NCI-H748 treated with DMSO at 0.1 percent for 48 hours (cell line): Measurements from ENCODE around the gene RAD1.

ENCODE experiments used
- DNase-seq: peaks from one replicate; lab custom pipeline; 2025; lab: John Stamatoyannopoulos, UW

RAD1 gene

DNA sequence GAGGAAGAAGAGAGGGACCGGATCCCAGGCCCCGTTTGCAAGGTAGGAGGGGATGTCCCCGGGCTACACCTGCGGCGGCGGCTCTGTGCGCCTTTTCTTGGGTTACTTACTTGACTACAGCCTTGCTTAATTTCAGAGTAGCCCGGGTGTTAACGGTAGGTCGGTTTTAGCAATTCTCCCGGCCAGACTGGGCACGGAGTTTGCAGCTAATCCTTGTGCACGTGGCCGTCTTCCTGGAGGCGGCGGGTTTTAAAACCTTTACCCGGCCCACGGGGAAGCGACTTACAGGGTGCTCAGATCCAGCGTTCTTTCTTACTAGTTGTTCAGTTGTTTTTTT is 520 bp upstream of the RAD1 start:
- no peak for DNase-seq

DNA sequence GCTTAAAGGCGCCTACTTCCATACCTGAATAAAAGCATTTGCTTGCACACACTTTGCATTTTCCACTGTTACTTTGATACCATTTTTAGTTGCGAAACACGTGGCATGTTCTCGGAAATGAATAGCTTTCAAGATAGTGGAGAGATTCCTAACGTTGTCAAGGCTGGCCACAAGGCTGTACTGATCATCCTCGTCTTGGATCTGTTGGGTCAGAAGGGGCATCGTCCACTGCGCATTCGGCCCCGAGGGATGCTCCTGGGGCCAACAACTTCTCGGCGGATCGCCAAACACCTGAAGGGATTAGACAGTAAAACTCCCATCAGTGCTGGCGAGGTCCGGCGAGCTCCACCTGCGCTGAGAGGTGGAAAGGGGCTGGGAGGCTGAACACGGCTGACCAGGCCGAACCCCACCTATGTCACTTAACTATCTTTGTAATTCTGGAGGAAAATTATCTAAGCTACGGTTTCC is 599 bp downstream of the RAD1 start:
- no peak for DNase-seq

DNA sequence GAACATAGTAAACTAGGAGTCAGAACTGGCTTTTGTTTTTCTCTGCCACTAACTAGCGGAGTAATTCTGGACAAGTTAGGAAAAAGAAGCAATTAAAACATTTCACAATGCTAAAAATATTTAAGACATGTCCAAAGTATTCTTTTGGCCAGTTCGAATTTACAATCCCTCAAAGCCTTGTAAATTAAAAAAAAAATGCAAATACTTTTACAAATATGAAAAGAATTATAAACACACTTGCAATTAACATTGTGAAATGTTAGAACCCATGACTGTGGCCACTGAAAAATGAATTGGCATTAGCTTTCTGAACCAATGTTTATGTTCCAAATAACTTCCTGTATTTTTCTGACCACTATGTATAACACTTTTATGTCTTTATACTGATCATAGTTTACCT is 2.2 kb downstream of the RAD1 start:
- DNase-seq: no peak

DNA sequence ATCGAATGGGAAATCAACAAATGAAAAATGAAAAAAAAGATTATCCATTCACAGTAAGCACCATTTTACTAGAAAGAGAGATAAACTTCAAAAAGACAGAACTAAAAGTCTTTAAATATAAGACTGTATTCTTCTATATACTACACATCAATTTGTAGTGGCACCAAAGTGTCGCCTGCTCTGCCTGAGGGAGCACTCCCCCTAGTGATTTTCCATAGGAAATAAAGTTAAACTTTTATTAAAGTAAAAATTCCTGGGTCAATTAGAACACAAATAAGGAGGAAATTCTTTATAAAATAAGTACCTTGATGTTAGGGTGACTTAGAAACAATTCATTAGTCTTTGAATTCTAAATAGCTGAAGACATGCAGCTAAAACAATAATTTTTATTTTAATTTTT is 9.7 kb downstream of the RAD1 start:
- no peak for DNase-seq

DNA sequence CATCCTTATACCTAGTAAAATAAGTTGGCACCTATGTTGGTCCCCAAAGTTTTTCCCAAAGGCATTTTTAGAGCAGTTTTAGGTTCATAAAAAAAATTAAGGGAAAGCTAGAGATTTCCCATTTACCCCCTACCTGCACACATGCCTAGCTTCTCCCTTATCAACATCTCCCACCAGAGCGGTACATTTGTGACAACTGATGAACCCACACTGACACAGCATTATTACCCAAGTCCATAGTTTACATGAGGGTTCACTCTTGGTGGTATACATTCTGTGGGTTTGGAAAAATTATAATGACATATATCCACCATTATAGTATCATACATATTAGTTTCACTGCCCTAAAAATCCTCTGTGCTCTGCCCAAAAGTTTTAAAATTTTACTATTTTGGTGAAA is 12.0 kb downstream of the RAD1 start:
- no peak for DNase-seq

DNA sequence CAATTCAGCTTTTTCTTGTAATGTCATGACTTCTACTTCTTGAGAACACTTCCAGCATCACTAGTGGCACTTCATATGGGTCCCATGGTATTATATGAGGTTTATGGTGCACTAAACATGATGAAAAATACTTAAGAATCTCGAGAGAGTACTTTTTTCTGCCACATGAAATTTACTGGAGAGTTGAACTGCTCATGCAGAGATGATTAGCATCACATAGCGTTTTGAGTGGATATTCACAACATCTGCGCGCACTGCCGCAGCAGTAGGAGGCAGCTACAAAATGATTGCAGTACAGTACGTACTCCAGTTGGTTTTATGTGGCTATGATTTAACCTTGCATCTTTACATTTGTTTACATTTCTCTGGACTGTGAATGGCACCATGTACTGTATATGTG is 14.7 kb downstream of the RAD1 start:
- DNase-seq: no peak

DNA sequence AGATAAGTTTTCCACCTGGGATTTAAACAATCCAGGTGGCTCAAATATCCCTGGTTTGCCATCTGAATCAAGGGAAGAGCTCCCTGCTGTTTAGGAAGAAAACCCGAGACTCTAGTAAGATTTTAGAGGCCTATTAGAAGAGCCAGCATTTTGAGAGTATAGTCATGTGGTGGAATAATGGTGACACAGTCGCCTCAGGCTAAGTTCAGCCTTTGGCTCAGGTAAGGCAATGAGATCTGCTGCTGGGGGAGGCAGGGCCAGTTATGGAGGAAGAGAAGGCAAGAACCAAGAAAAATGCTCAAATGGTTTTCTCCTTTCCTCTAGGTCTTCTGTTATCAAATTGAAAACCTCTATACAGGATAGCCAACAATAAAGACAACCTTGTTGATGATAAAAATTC is 16.2 kb downstream of the RAD1 start:
- DNase-seq: no peak

DNA sequence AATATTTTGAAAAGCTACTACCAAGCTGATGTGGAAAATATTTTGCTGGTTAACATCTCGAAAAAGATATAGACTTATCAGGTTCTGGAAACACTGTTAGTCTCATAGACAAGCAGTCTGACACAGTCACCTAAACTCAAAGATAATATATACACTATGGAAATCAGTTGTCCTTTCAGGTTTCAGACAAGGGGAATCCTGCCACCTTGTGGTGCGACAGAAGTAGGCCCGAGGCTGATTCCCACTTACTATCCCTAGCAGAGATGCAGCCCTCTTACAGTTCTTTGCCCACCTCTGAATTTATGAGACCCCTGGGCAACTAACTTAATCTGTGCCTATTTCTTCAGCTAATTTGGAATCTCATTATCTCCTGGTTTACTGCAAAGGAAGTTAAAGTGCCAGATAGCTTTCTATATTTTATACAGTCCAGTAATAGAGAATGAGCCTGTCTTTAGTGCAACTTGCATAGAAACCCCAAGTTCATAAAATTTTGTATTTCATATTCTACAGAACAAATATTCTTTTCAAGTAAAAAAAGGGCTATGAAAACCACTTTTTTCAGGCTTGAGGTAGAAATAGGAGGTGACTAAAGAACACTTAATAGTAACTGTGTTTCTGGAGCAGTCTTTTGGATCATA is 16.9 kb downstream of the RAD1 start:
- peak; percentile 93 for DNase-seq

DNA sequence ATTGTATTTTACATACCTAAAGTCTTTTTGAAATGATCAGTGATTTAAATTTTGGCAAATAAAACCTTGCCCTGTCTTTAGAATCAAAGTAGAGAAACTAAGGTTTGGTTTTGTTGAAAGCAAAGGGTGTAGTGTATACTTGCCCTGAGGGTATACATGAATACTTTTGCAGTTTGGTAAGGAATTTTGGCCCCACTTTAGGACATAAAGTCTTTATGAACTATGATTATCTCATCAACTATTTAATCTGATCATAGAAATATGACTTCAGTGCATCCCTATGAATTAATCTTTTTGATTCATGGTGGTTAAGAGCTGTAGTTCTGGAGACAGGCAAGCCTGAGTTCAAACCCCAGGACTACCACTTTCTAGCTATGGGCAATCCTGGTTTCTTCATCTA is 17.7 kb downstream of the RAD1 start:
- DNase-seq: no peak

DNA sequence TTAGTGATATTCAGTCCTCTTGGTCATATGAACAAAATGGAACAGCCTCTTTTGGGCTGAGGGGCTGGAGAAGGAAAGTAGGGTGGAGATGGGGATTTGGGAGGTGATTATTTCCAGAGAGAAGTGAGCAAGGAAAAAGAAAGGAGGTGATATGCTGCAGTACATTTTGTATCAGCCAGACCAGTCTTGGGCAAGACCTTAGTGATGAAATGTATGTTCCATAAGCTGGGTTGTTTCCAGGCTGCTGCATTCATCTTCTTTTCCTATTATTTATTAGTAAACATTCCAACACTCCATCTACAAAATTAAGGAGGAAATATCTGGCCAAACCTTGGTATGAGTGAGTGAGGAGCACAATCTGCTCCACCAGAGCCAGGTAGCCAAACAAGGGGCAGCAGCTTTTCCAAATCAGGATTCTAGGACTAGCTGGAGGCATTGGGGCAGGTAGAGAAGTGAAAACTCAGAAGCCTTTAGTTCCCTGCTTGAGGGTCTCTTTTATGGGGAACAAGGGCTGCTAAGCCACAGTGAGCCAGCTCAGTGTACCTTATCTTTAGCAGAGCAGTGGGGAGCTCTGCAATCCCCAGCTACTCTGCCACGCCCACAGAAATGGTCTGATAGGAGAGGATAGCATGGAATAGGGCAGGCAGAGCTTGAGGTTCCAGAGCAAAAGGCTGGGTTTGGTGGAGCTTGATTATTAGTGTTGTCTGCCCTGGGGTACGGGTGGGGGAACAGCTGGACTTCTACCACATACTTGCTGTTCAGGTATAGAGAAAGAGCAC is 19.5 kb downstream of the RAD1 start:
- DNase-seq: no peak

DNA sequence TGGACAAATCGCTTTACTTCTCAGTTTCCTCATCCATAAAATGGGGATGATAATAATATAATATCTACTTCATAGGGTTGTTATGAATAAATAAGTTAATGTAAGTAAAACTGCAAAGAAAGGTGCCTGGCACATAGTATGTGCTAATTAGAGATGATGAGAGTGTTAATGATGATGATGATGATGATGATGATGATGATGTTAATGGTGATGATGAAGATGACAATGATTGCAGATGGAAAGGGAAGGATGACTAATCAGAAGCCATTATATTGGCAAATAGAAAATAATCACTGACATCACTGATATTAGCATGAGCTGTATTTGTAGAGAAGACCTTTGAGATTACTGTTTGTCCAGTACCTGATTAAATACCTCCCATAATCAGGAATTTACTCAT is 20.6 kb downstream of the RAD1 start:
- no peak for DNase-seq

DNA sequence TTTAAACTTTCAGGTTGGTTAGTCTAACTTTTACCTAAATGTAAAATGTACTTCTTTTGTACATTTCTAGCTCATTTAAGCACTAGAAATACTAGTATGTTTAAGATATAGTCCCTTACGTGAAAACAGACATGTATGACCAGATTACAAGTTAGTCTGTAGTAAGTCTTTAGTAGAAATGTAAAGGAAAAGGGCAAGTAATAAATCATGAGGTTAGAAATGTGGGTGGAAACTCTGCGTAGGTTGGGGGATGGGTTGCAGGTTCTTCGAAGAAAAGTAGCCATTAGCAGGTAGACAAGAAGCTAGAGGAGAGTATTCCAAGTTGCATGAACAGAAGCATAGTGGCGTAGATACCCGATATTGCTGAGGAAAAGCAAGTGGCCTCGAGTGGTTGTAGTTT is 22.9 kb downstream of the RAD1 start:
- DNase-seq: no peak

DNA sequence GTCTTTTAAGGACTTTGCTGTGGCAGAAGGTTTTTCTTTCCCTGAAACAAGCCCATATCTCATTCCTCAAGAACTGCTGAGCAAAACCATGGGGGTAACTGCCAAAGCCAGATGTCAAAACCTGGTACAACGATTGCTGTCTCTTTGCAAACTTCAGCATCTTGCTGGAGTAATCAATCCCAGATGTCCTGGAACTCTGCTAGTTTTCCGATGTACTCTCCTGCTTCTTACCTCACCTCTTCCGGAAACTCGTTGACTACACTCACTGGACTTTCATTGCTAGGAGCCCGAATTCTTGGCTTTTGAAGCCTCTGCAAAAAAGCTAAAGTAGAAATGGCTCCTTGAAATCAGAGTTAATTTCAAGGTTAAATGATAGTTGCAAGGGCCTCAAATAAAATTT is 23.3 kb downstream of the RAD1 start:
- no peak for DNase-seq

DNA sequence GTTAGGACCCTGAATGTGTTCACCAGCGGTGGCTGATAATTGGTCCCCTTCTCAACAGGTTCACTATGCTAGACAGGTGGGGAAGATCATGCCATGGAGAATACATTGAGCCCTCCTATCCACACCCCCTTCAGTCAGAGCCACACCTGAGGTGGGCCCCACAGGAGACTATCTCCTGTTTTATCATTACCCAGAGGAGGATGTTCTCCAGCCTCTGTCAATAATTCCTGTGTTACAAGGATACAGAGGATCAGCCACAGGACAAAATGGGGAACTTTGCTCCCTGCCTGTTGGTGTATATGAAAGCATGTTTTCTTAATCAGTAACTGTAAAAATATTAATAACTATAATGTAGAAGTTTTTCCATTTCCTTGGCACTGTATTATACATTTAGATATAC is 25.9 kb downstream of the RAD1 start:
- no peak for DNase-seq

DNA sequence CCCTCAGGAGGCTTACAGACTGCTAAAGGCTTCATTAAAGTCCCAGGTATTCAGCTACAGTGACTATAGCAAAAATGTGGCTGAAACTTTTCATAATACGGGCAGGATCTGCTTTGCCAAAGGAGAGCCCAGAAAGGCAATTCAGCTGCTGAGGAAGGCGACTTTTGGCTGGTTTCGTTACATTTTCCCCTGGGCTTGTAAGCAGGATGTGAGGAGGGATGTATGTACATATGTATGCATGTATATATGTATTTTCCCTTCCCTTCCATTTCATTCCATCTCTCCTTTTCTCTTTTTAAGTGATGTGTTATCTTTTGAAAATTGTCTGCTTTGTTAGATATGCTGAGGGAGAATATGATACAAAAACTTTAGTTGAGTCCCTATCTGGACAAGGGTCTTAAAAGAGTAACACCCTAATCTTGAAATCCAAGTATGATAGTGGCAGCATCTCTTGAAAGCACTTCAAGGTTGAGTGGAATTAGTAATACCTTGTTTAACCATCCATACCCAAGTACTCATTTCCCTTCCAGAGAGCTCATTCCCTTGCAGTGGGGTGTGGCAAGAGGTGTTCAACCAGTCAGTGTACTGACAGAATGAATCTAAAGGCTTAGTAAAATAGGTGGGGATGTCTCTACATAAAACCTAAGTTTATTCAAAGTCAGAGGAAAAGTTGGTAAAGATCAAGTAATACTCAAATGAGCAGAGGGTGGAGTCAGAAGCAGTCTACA is 28.7 kb downstream of the RAD1 start:
- no peak for DNase-seq

DNA sequence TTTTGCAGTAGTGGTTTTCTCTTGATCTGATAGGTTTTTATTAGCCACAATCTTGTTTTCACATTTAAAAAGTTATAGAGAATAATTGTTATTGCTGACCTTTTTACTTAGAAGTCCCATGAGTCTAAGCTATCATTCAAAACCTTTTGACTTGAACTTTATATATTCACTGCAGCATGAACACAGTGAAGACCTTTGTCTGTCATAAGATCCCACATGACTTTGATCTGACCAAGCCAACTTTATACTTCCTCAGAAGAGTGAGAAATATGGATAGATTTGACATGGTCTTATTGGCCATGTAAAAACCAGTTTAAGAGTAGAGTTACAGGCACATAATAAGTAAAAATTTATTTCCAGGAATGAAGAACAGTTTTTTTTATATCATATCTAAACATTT is 34.1 kb downstream of the RAD1 start:
- DNase-seq: no peak

DNA sequence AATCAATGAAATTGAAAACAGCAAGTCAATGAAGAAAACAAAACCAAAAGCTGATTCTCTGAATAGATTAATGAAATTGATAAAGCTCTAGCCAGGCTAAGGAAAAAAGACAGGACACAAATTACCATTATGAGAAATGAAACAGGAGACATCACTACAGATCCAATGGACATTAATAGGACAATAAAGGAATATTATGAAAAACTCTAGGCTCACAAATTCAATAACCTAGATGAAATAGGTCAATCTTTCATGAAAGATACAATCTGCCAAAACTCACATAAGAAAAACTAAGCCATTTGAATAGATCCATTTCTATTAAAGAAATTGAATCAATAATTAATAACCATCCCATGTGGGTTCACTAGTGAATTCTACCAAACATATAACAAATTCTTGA is 39.0 kb downstream of the RAD1 start:
- DNase-seq: no peak

DNA sequence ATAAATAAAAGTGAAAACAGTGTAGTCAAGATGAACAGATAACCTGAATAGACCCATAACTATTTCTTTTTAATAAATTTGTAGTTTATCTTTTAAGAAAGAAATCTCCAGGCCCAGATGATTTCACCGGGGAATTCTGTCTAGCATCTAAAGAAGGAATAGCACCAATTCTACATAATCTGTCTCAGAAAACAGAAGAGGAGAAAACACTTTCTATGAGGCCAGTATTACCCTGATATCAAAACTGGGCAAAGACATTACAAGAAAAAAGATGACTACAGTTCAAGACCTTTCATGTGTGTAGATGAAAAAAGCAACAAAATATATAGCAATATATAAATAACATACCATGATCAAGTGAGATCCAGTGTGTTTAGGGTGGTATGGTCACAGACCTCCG is 44.9 kb downstream of the RAD1 start:
- DNase-seq: no peak

DNA sequence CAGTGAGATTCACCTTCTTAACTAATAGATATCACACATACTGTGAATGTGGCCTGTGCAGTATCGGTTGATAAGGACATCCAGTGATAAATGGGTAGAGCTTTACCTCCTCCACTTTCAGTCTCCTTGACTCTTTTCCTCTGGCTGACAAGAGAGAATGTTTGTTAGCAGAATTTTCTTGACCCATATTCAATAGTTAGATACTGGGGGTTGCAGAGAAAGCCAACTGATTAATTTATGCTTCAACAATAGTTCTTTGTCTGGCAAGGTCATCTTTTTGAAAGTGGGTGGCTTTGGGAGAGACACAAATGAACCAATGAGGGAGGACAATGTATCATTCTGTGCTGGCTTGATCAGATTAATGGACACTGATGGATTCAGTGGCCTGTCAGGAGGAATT is 46.0 kb downstream of the RAD1 start:
- DNase-seq: no peak

DNA sequence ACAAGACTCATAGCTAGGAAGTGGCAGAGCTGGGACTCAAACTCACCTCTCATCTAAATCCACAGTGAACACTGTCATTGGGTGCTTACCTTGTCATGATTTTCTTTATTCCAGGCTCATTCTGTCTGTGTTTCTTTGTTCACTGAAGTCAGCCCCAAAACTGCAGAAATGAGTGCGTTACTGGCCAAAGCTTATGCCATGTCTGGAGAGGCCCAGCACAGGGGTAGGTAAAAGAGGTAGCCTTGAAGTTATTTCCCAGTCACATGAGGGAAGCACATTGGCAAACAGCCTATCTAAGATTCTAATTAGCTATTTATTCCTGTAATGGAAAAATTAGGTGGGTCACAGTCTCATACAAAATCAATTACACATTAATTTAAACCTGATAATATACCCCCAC is 46.5 kb downstream of the RAD1 start:
- DNase-seq: no peak

DNA sequence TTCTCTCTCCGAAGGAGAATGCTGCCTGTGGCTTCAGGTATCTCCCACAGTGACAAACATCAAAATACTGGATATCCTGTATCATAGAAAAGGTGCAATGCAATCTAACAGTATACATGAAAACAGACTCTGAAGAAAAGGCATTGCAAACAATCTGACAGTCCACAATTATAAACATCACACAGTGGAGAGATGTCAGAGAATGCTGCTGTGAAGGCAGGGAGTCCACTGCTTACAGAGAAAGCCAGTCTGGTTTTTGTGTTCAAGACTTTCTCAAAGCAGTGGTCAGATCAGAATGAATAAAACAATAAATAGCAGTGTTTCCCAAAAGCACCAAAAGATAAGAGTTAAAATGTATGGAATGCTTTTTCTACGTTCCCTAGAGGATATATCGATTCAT is 47.6 kb downstream of the RAD1 start:
- no peak for DNase-seq

DNA sequence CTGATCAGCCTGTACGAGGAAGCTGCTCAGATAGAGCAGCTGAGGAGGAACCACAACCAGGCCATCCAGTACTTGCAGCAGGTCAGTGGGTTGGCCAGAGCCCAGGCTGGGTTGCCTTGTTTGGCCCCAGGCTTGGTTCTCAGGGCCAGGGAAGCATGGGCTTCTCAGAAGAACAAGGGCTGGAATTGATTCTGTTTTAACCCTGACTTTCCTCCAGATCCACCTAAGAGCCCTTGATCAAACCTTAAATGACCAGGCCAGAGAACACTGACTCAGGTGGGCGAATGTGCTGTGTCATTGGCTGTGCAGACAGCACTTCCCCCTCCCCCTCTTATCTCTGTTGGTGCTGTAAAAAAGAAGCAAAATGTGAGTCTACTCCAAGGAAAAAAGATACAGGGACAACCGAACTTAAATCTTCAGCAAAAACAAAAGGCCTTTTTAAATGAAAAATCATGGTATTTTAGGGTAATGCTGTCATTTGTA is 48.3 kb downstream of the RAD1 start:
- DNase-seq: no peak

DNA sequence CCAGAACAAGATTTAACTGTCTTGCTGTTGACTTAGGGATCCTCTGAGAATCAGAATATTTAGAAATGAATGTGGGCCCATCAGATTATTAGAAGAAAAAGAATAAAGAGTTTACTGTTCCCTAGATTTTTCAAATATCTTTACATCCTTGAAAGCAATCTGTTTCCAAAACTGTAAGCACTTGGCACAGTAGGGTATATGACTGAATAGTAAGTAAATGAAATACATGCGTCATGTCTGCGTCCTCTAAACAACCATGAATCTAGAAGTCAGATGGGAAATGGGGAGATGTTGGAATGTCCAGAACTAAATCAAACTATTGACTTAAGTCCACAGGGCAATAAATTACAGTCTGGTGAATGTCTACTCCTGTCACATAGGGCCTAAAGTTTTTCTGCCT is 50.2 kb downstream of the RAD1 start:
- no peak for DNase-seq
